ENCODE data around the gene PPP1R14C.

- TF ChIP-seq, protein P1, sequence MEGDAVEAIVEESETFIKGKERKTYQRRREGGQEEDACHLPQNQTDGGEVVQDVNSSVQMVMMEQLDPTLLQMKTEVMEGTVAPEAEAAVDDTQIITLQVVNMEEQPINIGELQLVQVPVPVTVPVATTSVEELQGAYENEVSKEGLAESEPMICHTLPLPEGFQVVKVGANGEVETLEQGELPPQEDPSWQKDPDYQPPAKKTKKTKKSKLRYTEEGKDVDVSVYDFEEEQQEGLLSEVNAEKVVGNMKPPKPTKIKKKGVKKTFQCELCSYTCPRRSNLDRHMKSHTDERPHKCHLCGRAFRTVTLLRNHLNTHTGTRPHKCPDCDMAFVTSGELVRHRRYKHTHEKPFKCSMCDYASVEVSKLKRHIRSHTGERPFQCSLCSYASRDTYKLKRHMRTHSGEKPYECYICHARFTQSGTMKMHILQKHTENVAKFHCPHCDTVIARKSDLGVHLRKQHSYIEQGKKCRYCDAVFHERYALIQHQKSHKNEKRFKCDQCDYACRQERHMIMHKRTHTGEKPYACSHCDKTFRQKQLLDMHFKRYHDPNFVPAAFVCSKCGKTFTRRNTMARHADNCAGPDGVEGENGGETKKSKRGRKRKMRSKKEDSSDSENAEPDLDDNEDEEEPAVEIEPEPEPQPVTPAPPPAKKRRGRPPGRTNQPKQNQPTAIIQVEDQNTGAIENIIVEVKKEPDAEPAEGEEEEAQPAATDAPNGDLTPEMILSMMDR (IDR thresholded peaks at IDR 0.05) = no peak
- TF ChIP-seq EZH2 (IDR thresholded peaks at IDR 0.05) = no peak
- no peak for TF ChIP-seq EZH2phosphoT487 (IDR thresholded peaks at IDR 0.05)
These were observed 19.2 kb upstream of the PPP1R14C start for GRCh38 chr6:150123645-150124044.

Measured in neural progenitor cell (in vitro differentiated cells).